ENCODE measurements around the gene GNG5. TPM values are rescaled to one million over a fixed set of nuclear protein-coding genes. Genes with fewer than 3 reads are reported as not detected.
A peak's percentile ranks its signal among the peaks of the same experiment; 100 is the strongest.
"Not testable (repeated sequence)": the region's sequence is repeated elsewhere in the genome, so short reads cannot be mapped to it uniquely, and the experiment has no call there.

Gene GNG5
- polyA plus RNA-seq (2012; ENCODE audit: missing spikeins): 163 TPM

DNA sequence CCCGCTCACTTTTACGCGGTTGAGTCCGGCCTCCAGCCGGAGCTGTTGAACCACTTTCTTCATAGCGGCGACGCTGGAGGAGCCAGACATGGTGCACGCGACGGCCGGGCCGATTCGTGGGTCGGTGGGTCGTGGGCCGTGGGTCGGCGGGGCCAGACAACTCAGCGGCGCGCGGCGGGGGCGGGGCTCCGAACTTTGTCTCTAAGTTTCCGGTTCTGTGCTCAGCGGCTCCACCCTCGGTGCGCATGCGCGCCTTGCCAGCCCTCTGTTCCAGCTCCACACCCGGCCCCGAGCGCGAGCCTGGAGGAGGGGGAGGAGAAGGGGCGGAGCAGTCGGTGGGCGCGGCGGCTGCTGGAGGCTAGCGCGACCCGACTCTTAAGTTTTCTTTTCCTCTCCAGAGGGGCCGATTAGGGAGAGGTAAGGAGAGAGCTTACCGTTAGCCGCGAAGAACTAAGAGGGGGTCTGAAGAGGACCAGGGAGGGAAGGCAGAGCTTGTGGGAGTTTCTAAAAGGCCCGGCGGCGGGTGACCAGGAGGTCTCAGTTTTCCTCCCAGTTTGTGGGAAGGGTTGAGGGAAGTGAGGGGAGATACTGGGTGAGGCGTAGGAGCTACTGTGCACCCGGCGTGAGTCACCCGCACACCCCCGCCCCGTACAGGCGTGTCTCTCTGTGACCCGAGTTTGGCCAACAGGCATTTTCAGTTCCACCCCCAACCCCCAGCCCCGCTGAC lies at the start of gene GNG5, which contains the start of gene SPATA1:
TSS of gene GNG5 (minus strand) at position 580 of the 727 bp plus-strand sequence. CDS start at position 90, 490 bp downstream.
TSS of gene SPATA1 (plus strand) at position 385 of the 727 bp plus-strand sequence. CDS start 9,974 bp downstream, outside the sequence.
- TF ChIP-seq POLR2AphosphoS5 (IDR thresholded peaks at IDR 0.05; ENCODE audit: low read depth, low read length) (peak; percentile 84), TAF1 (IDR thresholded peaks at IDR 0.05; ENCODE audit: borderline replicate concordance, low read depth, low read length) (peak; percentile 67; the same call in 1 of the 2 replicates), POLR2A (IDR thresholded peaks at IDR 0.05; ENCODE audit: low read depth, low read length) (peak; percentile 88)
- FAIRE-seq: peak; percentile 96
- peak; percentile 84 for DNase-seq (ENCODE audit: insufficient read length)

DNA sequence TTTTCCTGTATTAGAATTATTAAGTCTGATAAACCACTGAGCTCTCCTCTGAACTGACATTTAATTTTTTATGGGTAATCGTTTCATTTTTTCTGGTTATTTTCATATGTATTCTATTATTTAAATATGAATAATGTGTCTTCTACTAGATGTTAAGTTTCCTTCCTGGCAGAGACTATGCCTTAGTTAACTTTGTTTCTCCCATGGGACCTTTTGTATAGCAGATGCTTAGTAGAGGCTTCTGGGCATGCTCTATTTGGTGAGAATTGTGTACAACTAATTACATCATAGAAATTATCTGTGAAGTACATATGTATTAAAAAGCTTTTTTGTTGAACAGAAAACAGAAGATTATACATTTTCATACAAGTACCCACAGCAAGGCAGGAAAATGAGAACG lies 44.4 kb upstream of the GNG5 start:
- TF ChIP-seq POLR2A (IDR thresholded peaks at IDR 0.05; ENCODE audit: low read depth, low read length): no peak
- no peak for TF ChIP-seq TAF1 (IDR thresholded peaks at IDR 0.05; ENCODE audit: borderline replicate concordance, low read depth, low read length)
- TF ChIP-seq POLR2AphosphoS5 (IDR thresholded peaks at IDR 0.05; ENCODE audit: low read depth, low read length): no peak
- DNase-seq (ENCODE audit: insufficient read length) (no peak), FAIRE-seq (no peak)

DNA sequence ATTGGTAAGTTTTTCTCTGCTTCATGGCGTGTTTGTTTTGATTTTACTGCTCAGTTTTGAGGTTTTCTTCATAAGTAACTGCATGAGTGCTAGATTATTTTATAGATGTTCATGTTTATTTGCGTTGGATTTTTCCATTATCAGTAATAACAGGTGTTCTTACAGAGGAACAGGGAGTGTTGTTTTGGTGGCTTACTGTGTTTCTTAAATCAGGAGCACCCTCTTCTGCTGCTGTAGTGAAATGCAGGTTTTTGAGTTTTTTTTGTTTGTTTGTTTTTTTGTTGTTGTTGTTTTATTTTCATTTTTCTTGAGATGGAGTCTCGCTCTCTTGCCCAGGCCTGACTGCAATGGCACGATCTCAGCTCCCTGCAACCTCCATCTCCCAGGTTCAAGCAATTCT lies 35.3 kb upstream of the GNG5 start:
- FAIRE-seq (no peak), DNase-seq (ENCODE audit: insufficient read length) (no peak)
- TF ChIP-seq POLR2AphosphoS5 (IDR thresholded peaks at IDR 0.05; ENCODE audit: low read depth, low read length): no peak
- no peak for TF ChIP-seq TAF1 (IDR thresholded peaks at IDR 0.05; ENCODE audit: borderline replicate concordance, low read depth, low read length)
- TF ChIP-seq POLR2A (IDR thresholded peaks at IDR 0.05; ENCODE audit: low read depth, low read length): no peak

DNA sequence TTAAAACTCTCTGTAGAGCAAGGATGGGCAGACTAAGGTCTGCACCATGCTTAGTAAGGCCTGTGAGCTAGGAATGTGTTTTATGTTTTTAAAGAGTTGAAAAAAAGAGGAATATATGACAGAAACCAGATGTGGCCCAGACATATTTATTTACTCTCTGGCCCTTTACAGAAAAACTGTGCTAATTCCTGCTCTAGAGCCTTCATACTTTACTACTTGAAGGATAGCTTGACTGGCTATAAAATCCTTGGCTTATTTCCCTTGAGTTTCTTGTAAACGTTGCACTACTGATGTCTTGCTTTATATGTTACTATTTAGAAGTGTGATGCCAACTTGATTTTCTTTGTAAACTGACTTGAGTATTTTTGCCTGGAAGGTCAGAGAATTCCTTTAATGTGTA lies 34.4 kb upstream of the GNG5 start:
- TF ChIP-seq POLR2AphosphoS5 (IDR thresholded peaks at IDR 0.05; ENCODE audit: low read depth, low read length): no peak
- no peak for TF ChIP-seq POLR2A (IDR thresholded peaks at IDR 0.05; ENCODE audit: low read depth, low read length)
- no peak for TF ChIP-seq TAF1 (IDR thresholded peaks at IDR 0.05; ENCODE audit: borderline replicate concordance, low read depth, low read length)
- DNase-seq (ENCODE audit: insufficient read length) (no peak), FAIRE-seq (no peak)

DNA sequence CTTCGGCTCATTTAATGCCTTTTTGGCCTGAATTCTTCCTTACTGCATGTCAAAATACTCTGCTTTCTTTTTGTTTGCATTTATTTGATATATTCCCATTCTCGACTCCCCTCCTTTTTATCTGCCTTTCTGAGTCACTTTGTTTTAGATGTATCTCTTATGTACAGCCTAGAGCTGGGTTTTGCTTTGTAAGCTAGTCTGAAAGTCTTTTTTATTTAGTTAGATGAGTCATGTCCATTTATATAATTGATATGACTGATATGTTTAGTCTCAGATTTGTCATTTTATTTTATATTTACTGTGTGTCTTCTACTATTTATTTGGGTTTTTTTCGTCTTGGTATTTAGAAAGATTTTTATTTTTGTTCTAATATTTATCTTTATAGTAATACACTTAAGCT lies 33.6 kb upstream of the GNG5 start:
- no peak for TF ChIP-seq POLR2A (IDR thresholded peaks at IDR 0.05; ENCODE audit: low read depth, low read length)
- no peak for TF ChIP-seq POLR2AphosphoS5 (IDR thresholded peaks at IDR 0.05; ENCODE audit: low read depth, low read length)
- TF ChIP-seq TAF1 (IDR thresholded peaks at IDR 0.05; ENCODE audit: borderline replicate concordance, low read depth, low read length): no peak
- no peak for DNase-seq (ENCODE audit: insufficient read length)
- no peak for FAIRE-seq

DNA sequence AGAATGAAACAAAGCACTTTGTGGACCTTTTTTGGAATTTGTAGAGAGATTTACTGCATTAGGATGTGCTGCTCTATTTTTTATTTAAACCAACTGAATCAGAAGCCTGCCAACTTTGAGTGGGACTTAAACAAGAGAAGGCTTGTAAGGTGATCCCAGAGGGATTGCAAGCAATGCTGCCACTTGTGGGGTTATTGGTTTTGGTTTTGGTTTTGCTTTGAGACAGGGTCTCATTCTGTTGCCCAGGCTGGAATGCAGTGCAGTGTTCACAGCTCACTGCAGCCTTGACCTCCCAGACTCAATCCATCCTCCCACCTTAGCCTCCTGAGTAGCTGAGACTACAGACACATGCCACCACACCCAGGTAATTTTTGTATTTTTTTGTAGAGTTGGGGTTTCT lies 32.2 kb upstream of the GNG5 start:
- DNase-seq (ENCODE audit: insufficient read length) (no peak), FAIRE-seq (peak; percentile 66)
- no peak for TF ChIP-seq TAF1 (IDR thresholded peaks at IDR 0.05; ENCODE audit: borderline replicate concordance, low read depth, low read length)

DNA sequence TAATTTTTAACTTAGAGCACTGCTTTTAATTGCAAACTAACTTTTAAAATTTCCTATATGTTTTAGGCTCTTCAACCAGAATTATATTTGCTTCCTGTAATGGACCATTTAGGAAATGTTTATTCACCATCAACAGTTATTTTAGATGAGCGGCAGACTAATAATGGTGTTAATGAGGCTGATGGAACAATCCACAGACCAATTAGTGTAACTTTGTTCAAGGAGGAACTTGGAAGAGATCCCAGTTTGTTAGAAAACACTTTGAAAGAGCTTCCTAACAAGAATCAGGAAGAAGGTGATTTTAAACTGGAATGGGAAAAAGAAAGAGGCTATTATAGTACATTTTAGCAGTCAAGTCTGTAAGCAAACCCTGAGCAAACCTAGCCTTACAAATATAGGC lies 19.4 kb upstream of the GNG5 start:
- TF ChIP-seq POLR2AphosphoS5 (IDR thresholded peaks at IDR 0.05; ENCODE audit: low read depth, low read length) (no peak), TAF1 (IDR thresholded peaks at IDR 0.05; ENCODE audit: borderline replicate concordance, low read depth, low read length) (no peak), POLR2A (IDR thresholded peaks at IDR 0.05; ENCODE audit: low read depth, low read length) (no peak)
- DNase-seq (ENCODE audit: insufficient read length): no peak
- no peak for FAIRE-seq

DNA sequence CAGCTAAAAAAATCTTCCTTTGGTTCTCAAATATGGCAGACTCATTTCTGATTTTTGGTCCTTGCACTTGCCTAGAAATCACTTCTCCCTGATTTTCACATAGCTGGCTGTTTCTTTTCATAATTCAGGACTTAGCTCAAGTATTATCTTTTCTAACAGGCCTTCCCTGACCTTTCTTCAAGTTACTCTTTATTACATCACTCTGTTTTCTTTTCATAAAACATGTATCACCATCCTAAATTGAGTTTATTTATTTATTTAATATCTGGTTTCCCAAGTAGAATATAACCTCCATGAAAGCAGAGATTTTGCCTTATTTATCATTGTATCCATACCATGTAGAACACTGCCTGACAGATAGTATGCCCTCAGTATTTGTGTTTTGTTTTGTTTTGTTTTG lies 18.2 kb upstream of the GNG5 start:
- peak; percentile 48 for FAIRE-seq
- TF ChIP-seq TAF1 (IDR thresholded peaks at IDR 0.05; ENCODE audit: borderline replicate concordance, low read depth, low read length) (no peak), POLR2A (IDR thresholded peaks at IDR 0.05; ENCODE audit: low read depth, low read length) (no peak), POLR2AphosphoS5 (IDR thresholded peaks at IDR 0.05; ENCODE audit: low read depth, low read length) (no peak)
- no peak for DNase-seq (ENCODE audit: insufficient read length)

DNA sequence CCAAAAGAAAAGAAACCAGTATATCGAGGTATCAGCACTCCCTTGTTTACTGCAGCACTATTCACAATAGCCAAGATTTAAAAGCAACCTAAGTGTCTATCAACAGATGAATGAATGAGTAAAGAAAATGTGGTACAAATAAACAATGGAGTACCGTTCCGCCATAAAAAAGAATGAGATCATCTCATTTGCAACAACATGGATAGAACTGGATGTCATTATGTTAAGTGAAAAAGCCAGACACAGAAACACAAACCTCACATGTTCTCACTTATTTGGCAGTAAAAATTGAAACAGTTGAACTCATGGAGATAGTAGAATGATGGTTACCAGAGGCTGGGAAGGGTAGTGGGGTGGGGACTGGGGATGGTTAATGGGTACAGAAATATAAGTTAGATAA lies 4.3 kb upstream of the GNG5 start:
- TF ChIP-seq TAF1 (IDR thresholded peaks at IDR 0.05; ENCODE audit: borderline replicate concordance, low read depth, low read length) (no peak), POLR2AphosphoS5 (IDR thresholded peaks at IDR 0.05; ENCODE audit: low read depth, low read length) (no peak), POLR2A (IDR thresholded peaks at IDR 0.05; ENCODE audit: low read depth, low read length) (no peak)
- no peak for FAIRE-seq
- DNase-seq (ENCODE audit: insufficient read length): no peak

DNA sequence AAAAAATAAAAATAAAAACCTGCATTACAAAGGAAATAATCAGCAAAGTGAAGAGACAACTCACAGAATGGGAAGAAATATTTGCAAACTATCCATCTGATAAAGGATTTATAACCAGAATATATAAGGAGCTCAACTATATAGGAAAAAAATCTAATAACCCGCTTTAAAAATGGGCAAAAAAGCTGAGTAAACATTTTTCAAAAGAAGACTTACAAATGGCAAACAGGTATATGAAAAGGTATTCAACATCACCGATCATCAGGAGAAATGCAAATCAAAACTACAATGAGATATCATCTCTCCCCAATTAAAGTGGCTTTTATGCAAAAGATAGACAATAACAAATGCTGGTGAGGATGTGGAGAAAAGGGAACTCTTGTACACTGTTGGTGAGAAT lies 3.8 kb upstream of the GNG5 start:
- TF ChIP-seq POLR2A (IDR thresholded peaks at IDR 0.05; ENCODE audit: low read depth, low read length) (no peak), POLR2AphosphoS5 (IDR thresholded peaks at IDR 0.05; ENCODE audit: low read depth, low read length) (no peak), TAF1 (IDR thresholded peaks at IDR 0.05; ENCODE audit: borderline replicate concordance, low read depth, low read length) (no peak)
- DNase-seq (ENCODE audit: insufficient read length): no peak
- no peak for FAIRE-seq

DNA sequence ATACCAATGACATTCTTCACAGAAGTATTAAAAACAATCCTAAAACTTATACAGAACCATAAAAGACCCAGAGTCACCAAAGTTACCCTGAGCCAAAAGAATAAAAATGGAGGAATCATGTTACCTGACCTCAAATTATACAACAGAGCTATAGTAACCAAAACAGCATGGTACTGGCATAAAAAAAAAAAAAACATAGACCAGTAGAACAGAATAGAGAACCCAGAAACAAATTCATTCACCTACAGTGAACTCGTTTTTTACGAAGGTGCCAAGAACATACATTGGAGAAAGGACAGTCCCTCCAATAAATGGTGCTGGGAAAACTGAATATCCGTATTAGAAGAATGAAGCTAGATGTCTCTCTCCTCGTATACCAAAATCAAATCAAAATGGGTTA lies 2.6 kb upstream of the GNG5 start:
- no peak for TF ChIP-seq POLR2A (IDR thresholded peaks at IDR 0.05; ENCODE audit: low read depth, low read length)
- no peak for TF ChIP-seq TAF1 (IDR thresholded peaks at IDR 0.05; ENCODE audit: borderline replicate concordance, low read depth, low read length)
- no peak for TF ChIP-seq POLR2AphosphoS5 (IDR thresholded peaks at IDR 0.05; ENCODE audit: low read depth, low read length)
- FAIRE-seq (no peak), DNase-seq (ENCODE audit: insufficient read length) (no peak)

DNA sequence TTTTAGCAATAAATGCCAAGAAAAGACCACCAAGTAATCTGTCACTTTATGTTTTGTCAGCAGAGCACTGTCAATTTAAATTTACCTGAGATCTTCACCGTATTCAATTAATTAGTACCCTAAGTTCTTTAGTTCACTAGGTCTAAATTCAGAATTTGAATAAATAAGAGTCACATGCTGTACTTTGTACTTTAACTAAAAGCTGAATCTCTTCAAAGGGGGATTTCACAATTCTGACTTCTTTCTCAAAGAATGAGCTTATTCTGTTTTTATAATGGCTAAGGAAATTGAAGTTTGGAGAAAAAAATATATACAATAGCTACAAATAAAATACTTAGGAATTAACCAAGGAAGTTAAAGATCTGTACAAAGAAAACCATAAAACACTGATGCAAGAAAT lies 2.1 kb upstream of the GNG5 start:
- DNase-seq (ENCODE audit: insufficient read length) (no peak), FAIRE-seq (no peak)
- TF ChIP-seq POLR2A (IDR thresholded peaks at IDR 0.05; ENCODE audit: low read depth, low read length) (no peak), POLR2AphosphoS5 (IDR thresholded peaks at IDR 0.05; ENCODE audit: low read depth, low read length) (no peak), TAF1 (IDR thresholded peaks at IDR 0.05; ENCODE audit: borderline replicate concordance, low read depth, low read length) (no peak)

DNA sequence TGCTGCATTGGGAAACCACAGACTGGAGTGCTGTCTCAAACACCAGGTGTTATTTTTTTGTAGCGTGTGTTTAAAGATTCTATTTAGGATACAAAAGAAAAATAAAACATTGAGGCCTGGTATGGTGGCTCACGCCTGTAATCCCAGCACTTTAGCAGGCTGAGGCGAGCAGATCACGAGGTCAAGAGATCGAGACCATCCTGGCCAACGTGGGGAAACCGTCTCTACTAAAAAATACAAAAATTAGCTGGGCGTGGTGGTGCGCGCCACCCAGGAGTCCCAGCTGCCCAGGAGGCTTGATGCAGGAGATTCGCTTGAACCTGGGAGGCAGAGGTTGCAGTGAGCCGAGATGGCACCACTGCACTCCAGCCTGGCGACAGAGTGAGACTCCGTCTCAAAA lies 1.5 kb upstream of the GNG5 start:
- FAIRE-seq; DNase-seq (ENCODE audit: insufficient read length): not testable (repeated sequence)
